ENCODE results near the gene POLDIP2.

DNA sequence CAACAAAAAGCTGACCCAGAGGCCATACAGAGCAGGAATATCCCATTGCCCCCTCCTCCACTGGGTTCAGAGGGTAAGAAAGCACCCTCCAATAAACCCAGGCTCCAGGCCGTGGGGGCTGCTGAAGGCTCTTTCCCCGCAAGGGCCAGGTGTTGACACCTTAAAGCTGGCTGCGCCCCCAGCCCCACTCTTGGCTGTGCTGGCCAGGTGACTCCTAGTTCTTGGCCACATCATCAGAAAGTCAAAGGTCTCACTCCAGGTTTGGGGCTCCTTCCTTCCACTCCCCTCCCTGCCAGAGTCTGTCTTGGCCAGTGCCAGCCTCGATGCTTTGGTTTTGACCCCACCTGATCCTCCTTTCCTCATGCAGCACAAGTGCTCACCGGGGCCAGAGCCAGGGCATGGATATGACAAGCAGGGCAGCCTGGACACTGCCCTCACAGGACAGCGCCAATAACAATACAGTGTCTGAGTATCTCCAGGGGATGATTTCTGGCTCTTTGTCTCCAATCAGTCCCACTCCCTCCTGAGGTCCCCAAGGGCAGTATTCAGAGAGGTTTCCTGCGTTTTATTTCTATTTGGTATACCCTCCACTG, 40.5 kb upstream of the POLDIP2 start:
- TF ChIP-seq, protein P1, sequence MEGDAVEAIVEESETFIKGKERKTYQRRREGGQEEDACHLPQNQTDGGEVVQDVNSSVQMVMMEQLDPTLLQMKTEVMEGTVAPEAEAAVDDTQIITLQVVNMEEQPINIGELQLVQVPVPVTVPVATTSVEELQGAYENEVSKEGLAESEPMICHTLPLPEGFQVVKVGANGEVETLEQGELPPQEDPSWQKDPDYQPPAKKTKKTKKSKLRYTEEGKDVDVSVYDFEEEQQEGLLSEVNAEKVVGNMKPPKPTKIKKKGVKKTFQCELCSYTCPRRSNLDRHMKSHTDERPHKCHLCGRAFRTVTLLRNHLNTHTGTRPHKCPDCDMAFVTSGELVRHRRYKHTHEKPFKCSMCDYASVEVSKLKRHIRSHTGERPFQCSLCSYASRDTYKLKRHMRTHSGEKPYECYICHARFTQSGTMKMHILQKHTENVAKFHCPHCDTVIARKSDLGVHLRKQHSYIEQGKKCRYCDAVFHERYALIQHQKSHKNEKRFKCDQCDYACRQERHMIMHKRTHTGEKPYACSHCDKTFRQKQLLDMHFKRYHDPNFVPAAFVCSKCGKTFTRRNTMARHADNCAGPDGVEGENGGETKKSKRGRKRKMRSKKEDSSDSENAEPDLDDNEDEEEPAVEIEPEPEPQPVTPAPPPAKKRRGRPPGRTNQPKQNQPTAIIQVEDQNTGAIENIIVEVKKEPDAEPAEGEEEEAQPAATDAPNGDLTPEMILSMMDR (IDR thresholded peaks at IDR 0.05; ENCODE audit: low read length), result no peak
- TF ChIP-seq EZH2phosphoT487 (IDR thresholded peaks at IDR 0.05; ENCODE audit: low read length), result no peak
